ENCODE results near the gene CRACDL. TPM values are rescaled to one million over a fixed set of nuclear protein-coding genes. Genes with fewer than 3 reads are reported as not detected.
"Not testable (repeated sequence)": the region's sequence is repeated elsewhere in the genome, so short reads cannot be mapped to it uniquely, and the experiment has no call there.

CRACDL gene
- total and polyA plus RNA-seq, 4 experiments from 2014 or later, result 0.25 to 1.3 (median 1.2) TPM

DNA sequence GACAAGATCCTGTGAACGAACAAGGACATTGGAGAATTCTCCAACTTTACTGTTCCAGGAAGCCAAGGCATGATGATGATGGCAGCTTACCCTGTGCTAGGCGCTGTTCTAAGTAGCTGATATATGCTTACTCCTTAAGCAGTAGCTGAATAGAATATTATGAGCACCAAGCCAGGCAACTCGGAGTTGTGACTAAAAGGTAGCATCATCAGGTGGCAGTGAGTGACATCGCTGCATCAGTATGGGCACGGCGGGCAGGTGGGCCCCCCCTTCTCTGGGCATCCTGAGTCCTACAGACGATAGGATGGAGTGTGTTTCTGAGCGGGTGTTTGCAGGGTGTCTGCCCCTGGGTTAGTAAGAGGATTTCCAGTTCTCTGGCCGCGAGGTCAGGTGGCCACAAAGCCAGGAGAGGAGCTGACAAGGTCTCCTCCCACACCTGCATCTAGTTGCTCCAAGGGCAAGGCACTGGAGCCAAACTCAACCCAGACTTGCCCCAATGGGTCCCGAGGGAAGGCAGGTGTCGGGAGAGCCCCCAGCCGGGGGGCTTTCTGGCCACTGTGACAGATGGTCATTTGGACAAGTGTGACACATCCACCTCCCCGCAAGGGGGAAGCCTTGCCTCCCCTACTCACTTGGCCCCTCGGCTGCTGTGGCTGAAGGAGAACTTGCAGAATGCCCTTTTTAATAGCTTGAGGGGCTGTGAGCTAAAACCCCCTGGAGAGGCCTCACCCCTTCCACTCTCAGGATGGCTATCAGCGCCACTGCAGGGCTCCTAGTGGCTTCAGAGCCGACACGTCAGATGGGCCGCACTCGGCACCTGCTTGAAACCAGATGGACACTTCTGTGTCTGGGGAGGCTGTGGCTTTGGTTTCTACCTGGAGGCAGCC, 55.5 kb downstream of the CRACDL start:
- CTCF ChIA-PET (ENCODE audit: partially characterized antibody), result no interaction called here

DNA sequence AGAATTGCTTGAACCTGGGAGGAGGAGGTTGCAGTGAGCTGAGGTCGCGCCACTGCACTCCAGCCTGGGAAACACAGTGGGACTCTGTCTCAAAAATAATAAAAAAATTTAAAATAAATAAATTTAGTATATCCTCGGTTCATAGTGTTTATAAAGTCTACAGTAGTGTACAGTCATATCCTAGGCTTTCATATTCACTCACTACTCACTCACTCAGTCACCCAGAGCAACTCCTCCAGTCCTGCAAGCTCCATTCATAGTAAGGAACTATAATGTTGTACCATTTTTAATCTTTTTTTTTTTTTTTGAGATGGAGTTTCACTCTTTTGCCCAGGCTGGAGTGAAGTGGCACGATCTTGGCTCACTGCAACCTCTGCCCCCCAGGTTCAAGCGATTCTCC, 58.4 kb downstream of the CRACDL start:
- H3K36me3 ChIP-seq (ENCODE audit: insufficient read depth, low read length); POLR2A ChIA-PET (ENCODE audit: partially characterized antibody); H3K4me3 Mint-ChIP-seq; H3K4me1 Mint-ChIP-seq; DNase-seq; H3K4me1 ChIP-seq (ENCODE audit: insufficient read depth, low read length); H3K27ac ChIP-seq (ENCODE audit: low read depth, low read length); CTCF ChIA-PET (ENCODE audit: partially characterized antibody); H3K4me3 ChIP-seq (ENCODE audit: low read length in 2 of 2); intact Hi-C loops (cut with micrococcal nuclease); H3K27me3 ChIP-seq (ENCODE audit: insufficient read depth, low read length); H3K36me3 Mint-ChIP-seq; H3K9me3 Mint-ChIP-seq; H3K27ac Mint-ChIP-seq; H3K27me3 Mint-ChIP-seq; H3K9me3 ChIP-seq (ENCODE audit: control insufficient read depth in 1 of 2, low read length in 2 of 2): not testable (repeated sequence)

More for the DNA sequence above, 55.5 kb downstream of the CRACDL start:
- Histone ChIP-seq H3K4me3 (ENCODE audit: low read length in 2 of 2) (no peak overlapping the region), H3K27me3 (ENCODE audit: insufficient read depth, low read length) (no peaks in the 10 kb centered on the region), H3K36me3 (ENCODE audit: insufficient read depth, low read length) (no peaks in the 10 kb centered on the region), H3K9me3 (ENCODE audit: control insufficient read depth in 1 of 2, low read length in 2 of 2) (no peaks in the 10 kb centered on the region), H3K4me1 (ENCODE audit: insufficient read depth, low read length) (no peaks in the 10 kb centered on the region), H3K27ac (ENCODE audit: low read depth, low read length) (no peak overlapping the region)
- peaks cover 0 to 14% (median 8%) of the 10 kb centered on the region in 8 donors for H3K9me3 Mint-ChIP-seq
- no peak overlapping the region for H3K27ac Mint-ChIP-seq
- no peak for DNase-seq
- H3K27me3 Mint-ChIP-seq, result peaks cover 3 to 12% of the 10 kb centered on the region in 2 donors
- no peaks in the 10 kb centered on the region for H3K4me1 Mint-ChIP-seq
- POLR2A ChIA-PET (ENCODE audit: partially characterized antibody), result no interaction called here
- intact Hi-C loops (cut with micrococcal nuclease), result no loop called here
- H3K36me3 Mint-ChIP-seq, result peaks cover 2 to 4% of the 10 kb centered on the region in 2 donors
- no peak overlapping the region for H3K4me3 Mint-ChIP-seq

DNA sequence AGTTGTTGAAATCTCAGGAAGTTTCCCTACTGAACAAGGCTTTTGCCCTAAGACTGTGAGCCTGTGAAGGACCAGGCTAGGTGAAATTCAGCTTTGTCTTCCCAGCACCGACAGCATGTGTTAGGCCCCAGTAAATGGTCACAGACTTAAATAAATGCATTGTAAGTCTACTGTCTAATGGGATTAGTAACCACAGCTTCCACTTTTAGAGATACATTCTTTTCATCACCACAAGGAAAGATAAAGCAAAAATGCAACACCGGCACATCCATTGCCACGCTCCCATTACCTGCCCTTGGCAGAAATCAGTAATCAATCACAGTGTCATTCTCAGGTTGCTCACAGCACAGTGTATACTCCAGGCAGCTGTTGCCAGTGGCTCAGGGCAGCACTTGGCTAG, 59.3 kb downstream of the CRACDL start:
- H3K27me3 ChIP-seq (ENCODE audit: insufficient read depth, low read length), result no peaks in the 10 kb centered on the region
- intact Hi-C loops (cut with micrococcal nuclease), result no loop called here
- no peaks in the 10 kb centered on the region for H3K36me3 ChIP-seq (ENCODE audit: insufficient read depth, low read length)
- Mint-ChIP-seq H3K27me3 (no peaks in the 10 kb centered on the region), H3K9me3 (no peaks in the 10 kb centered on the region), H3K36me3 (no peaks in the 10 kb centered on the region), H3K27ac (no peak overlapping the region), H3K4me3 (no peak overlapping the region), H3K4me1 (peaks cover 0 to 5% (median 0%) of the 10 kb centered on the region in 4 donors)
- no peak for DNase-seq
- ChIA-PET POLR2A (ENCODE audit: partially characterized antibody) (no interaction called here), CTCF (ENCODE audit: partially characterized antibody) (no interaction called here)
- no peak overlapping the region for H3K27ac ChIP-seq (ENCODE audit: low read depth, low read length)
- H3K4me3 ChIP-seq (ENCODE audit: low read length in 2 of 2), result no peak overlapping the region
- no peaks in the 10 kb centered on the region for H3K9me3 ChIP-seq (ENCODE audit: control insufficient read depth in 1 of 2, low read length in 2 of 2)
- H3K4me1 ChIP-seq (ENCODE audit: insufficient read depth, low read length), result no peaks in the 10 kb centered on the region

DNA sequence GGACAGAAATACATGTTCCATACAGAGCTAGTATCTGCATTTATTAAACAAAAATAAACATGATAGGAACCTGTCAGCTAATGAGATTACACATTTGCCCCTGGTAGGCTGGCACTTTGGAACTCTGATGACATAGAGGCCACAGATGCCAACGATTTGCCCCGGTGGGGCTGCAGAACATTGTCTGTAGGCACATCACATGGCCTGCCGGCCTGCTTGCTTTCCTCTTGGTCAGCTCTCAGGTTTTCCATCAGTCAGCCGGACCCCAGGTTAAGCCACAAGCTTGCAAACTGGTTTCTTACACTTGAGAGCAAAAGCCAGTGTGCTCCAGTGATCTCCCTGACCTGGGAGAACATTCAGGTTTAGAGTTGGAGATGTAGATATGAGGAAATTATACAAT, 60.3 kb downstream of the CRACDL start:
- Mint-ChIP-seq H3K4me3 (no peak overlapping the region), H3K36me3 (no peaks in the 10 kb centered on the region), H3K9me3 (no peaks in the 10 kb centered on the region), H3K4me1 (peaks cover 0 to 5% (median 0%) of the 10 kb centered on the region in 4 donors), H3K27me3 (no peaks in the 10 kb centered on the region), H3K27ac (no peak overlapping the region)
- ChIA-PET POLR2A (ENCODE audit: partially characterized antibody) (no interaction called here), CTCF (ENCODE audit: partially characterized antibody) (no interaction called here)
- Histone ChIP-seq H3K4me1 (ENCODE audit: insufficient read depth, low read length) (no peaks in the 10 kb centered on the region), H3K4me3 (ENCODE audit: low read length in 2 of 2) (no peak overlapping the region), H3K9me3 (ENCODE audit: control insufficient read depth in 1 of 2, low read length in 2 of 2) (no peaks in the 10 kb centered on the region), H3K27ac (ENCODE audit: low read depth, low read length) (no peak overlapping the region), H3K27me3 (ENCODE audit: insufficient read depth, low read length) (no peaks in the 10 kb centered on the region), H3K36me3 (ENCODE audit: insufficient read depth, low read length) (no peaks in the 10 kb centered on the region)
- no peak for DNase-seq
- intact Hi-C loops (cut with micrococcal nuclease), result no loop called here

DNA sequence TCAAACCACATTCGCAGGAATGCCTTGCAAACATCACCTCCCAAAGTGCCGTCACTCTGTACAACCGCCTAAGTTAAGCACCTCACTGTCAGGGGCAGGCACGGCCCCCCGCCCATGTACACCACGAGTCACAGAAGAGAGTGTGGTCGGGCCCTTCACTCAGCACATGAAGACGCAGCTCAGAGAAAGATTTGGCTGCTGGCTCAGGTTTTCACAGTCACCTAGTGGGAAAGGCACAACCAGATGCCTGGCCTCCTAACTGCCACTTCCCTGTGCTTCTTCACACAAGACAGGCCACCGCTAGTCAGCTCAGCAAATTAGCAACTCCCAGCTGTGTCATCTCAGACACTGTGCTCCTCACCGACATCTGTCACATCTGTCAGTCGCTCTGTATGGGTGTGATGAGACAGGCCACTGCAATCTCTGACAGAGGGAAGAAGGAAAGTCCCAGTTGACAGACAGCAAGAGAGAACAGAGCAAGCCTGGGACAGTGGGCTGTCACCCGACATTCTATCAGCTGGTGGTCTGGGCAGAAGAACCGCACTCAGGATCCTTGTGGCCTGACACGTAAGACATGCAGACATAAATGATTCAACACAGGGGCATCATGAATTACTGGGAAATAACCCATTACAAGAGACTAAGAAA, 60.8 kb downstream of the CRACDL start:
- H3K27ac ChIP-seq (ENCODE audit: low read depth, low read length), result no peak overlapping the region
- no peaks in the 10 kb centered on the region for H3K36me3 ChIP-seq (ENCODE audit: insufficient read depth, low read length)
- no peak overlapping the region for H3K27ac Mint-ChIP-seq
- no peak for DNase-seq
- ChIA-PET POLR2A (ENCODE audit: partially characterized antibody) (no interaction called here), CTCF (ENCODE audit: partially characterized antibody) (no interaction called here)
- peaks cover 0 to 5% (median 0%) of the 10 kb centered on the region in 4 donors for H3K4me1 Mint-ChIP-seq
- H3K9me3 Mint-ChIP-seq, result no peaks in the 10 kb centered on the region
- no peak overlapping the region for H3K4me3 ChIP-seq (ENCODE audit: low read length in 2 of 2)
- intact Hi-C loops (cut with micrococcal nuclease), result no loop called here
- no peak overlapping the region for H3K4me3 Mint-ChIP-seq
- no peaks in the 10 kb centered on the region for H3K9me3 ChIP-seq (ENCODE audit: control insufficient read depth in 1 of 2, low read length in 2 of 2)
- no peaks in the 10 kb centered on the region for H3K4me1 ChIP-seq (ENCODE audit: insufficient read depth, low read length)
- no peaks in the 10 kb centered on the region for H3K27me3 Mint-ChIP-seq
- H3K27me3 ChIP-seq (ENCODE audit: insufficient read depth, low read length), result no peaks in the 10 kb centered on the region
- no peaks in the 10 kb centered on the region for H3K36me3 Mint-ChIP-seq

DNA sequence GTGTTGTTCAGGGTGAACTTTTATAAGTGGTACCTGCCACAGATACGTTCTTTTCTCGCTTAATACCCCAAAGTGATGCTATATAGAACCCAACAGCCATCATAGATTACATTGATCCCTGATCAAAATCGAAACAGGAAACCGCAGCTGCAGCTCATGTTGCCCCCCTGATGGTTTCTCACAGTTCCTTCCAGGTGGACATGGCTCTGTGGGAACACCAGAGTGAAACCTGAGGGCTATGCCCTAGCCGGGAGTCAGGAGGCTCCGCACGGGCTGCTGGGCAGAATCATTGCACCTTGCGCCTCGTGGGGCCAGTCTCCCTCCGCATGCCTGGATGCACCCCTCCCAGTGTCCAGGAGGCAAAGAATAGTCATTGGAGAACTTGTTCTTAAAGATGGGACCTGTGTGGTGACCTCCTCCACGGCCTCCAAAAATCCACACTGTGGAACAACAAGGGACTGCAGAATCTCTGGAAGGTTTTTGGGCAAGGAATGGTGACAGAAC, 61.8 kb downstream of the CRACDL start:
- POLR2A ChIA-PET (ENCODE audit: partially characterized antibody), result no interaction called here
- Histone ChIP-seq H3K4me1 (ENCODE audit: insufficient read depth, low read length) (no peaks in the 10 kb centered on the region), H3K36me3 (ENCODE audit: insufficient read depth, low read length) (no peaks in the 10 kb centered on the region), H3K27ac (ENCODE audit: low read depth, low read length) (no peak overlapping the region), H3K9me3 (ENCODE audit: control insufficient read depth in 1 of 2, low read length in 2 of 2) (no peaks in the 10 kb centered on the region), H3K4me3 (ENCODE audit: low read length in 2 of 2) (no peak overlapping the region), H3K27me3 (ENCODE audit: insufficient read depth, low read length) (no peaks in the 10 kb centered on the region)
- H3K4me3 Mint-ChIP-seq, result no peak overlapping the region
- H3K9me3 Mint-ChIP-seq, result no peaks in the 10 kb centered on the region
- H3K36me3 Mint-ChIP-seq, result no peaks in the 10 kb centered on the region
- H3K4me1 Mint-ChIP-seq, result peaks cover 0 to 9% (median 4%) of the 10 kb centered on the region in 4 donors
- CTCF ChIA-PET (ENCODE audit: partially characterized antibody), result no interaction called here
- intact Hi-C loops (cut with micrococcal nuclease), result no loop called here
- no peak overlapping the region for H3K27ac Mint-ChIP-seq
- no peaks in the 10 kb centered on the region for H3K27me3 Mint-ChIP-seq
- DNase-seq, result no peak

DNA sequence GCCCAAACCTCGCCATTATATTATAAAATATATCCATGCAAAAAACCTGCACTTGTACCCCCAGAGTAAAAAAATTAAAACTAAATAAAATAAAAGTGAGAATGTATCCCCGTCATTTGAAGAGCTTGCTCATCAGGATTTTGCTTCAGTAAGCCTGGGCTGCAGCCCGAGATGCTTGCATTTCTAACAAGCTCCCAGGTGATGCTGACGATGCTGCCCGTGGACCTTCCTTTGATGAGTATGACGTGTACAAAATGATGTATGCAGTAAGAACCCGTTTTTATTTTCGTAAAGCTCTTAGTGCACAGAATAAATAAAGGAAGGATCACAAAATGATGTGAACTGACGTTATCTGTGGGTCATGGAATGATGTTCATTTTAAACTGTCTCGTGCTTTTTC, 63.5 kb downstream of the CRACDL start:
- Histone ChIP-seq H3K9me3 (ENCODE audit: control insufficient read depth in 1 of 2, low read length in 2 of 2) (no peaks in the 10 kb centered on the region), H3K4me3 (ENCODE audit: low read length in 2 of 2) (no peak overlapping the region), H3K36me3 (ENCODE audit: insufficient read depth, low read length) (no peaks in the 10 kb centered on the region), H3K4me1 (ENCODE audit: insufficient read depth, low read length) (no peaks in the 10 kb centered on the region), H3K27me3 (ENCODE audit: insufficient read depth, low read length) (no peaks in the 10 kb centered on the region), H3K27ac (ENCODE audit: low read depth, low read length) (no peak overlapping the region)
- H3K4me1 Mint-ChIP-seq, result peaks cover 0 to 9% (median 4%) of the 10 kb centered on the region in 4 donors
- intact Hi-C loops (cut with micrococcal nuclease), result no loop called here
- ChIA-PET POLR2A (ENCODE audit: partially characterized antibody) (no interaction called here), CTCF (ENCODE audit: partially characterized antibody) (no interaction called here)
- H3K4me3 Mint-ChIP-seq, result no peak overlapping the region
- no peak overlapping the region for H3K27ac Mint-ChIP-seq
- no peaks in the 10 kb centered on the region for H3K36me3 Mint-ChIP-seq
- DNase-seq, result no peak
- no peaks in the 10 kb centered on the region for H3K27me3 Mint-ChIP-seq
- no peaks in the 10 kb centered on the region for H3K9me3 Mint-ChIP-seq

Data from CD4-positive, alpha-beta memory T cell (primary cell).